HepG2 (cell line): ENCODE results near the gene VEZF1. TPM values are rescaled to one million over a fixed set of nuclear protein-coding genes. Genes with fewer than 3 reads are reported as not detected.

Experiments
- ATAC-seq: fragments of 200-7000 bp; cut with Tn5 transposase; 3 replicates; pipeline ENCODE4 v1.9.1; 2020; ENCODE audit warnings: mild to moderate bottlenecking, moderate library complexity
- BruUV-seq: library from RNA; stranded (reverse); fragments of 400-500 nt; replicated peaks from 2 replicates; lab custom pipeline; 2021; lab: Mats Ljungman, UMichigan
- CTCF ChIA-PET: fragments of 300-600 bp; formaldehyde crosslinking; extraction: SDS; loops from one replicate; lab custom pipeline; 2021; ENCODE audit warnings: low total read pairs, inconsistent platforms, low intra/inter-chr PET ratio; lab: Yijun Ruan, JAX
- POLR2A ChIA-PET: fragments of 350-600 bp; sonication (Branson Sonifier 250); formaldehyde crosslinking; loops from one replicate; lab custom pipeline; 2020; ENCODE audit warnings: antibody characterized with exemption, inconsistent platforms; lab: Yijun Ruan, JAX
- DNase-seq: peaks from one replicate; pipeline ENCODE4 v3.0.0-alpha.2; 2015; ENCODE audit warnings: low spot score
- FAIRE-seq: peaks from 3 replicates; lab custom pipeline; 2011; peaks lifted over from hg19 to GRCh38; lab: Jason Lieb, UNC
- H2AFZ ChIP-seq: one replicate; pipeline ENCODE4 v1.6.1; 2011; ENCODE audit warnings: low read length, inconsistent platforms
- H3K27ac ChIP-seq: fragments of 300-600 bp; 3 replicates; pipeline ENCODE4 v1.8.0; 2011; ENCODE audit warnings: mixed run types, mild to moderate bottlenecking, mixed read lengths, low read length, inconsistent platforms; ENCODE audit not compliant: insufficient read depth; ENCODE audit errors: extremely low read length
- H3K27me3 ChIP-seq, 2 experiments: fragments of 200-600 bp in 1 of 2; 2 replicates in 1 of 2; 3 replicates in 1 of 2; pipeline versions ENCODE4 v1.6.0 to v1.8.0; 2011; ENCODE audit warnings: low read length in 2 of 2, mild to moderate bottlenecking in 2 of 2, moderate library complexity in 2 of 2, inconsistent platforms in 1 of 2; ENCODE audit not compliant: insufficient read depth in 2 of 2, control insufficient read depth in 1 of 2
- H3K36me3 ChIP-seq, 2 experiments: fragments of 200-600 bp in 1 of 2; replicated peaks in 1 of 2; 2 replicates in 1 of 2; 3 replicates in 1 of 2; pipeline versions ENCODE4 v1.5.1 to v1.8.0; 2011; ENCODE audit warnings: low read length in 2 of 2, inconsistent platforms in 1 of 2; ENCODE audit not compliant: insufficient read depth in 2 of 2, control insufficient read depth in 1 of 2
- H3K4me1 ChIP-seq: 2 replicates; pipeline ENCODE4 v1.5.1; 2012; ENCODE audit warnings: low read length, inconsistent platforms; ENCODE audit not compliant: insufficient read depth
- H3K4me2 ChIP-seq: 2 replicates; pipeline ENCODE4 v1.6.0; 2011; ENCODE audit warnings: low read depth, low read length, inconsistent platforms
- H3K4me3 ChIP-seq, 3 experiments: fragments of 200-600 bp in 1 of 3; sonication (generic), shearing (Covaris generic) in 1 of 3; replicated peaks in 1 of 3; 2 replicates each; pipeline ENCODE4 v1.5.1; 2011 to 2016; ENCODE audit warnings: low read length in 3 of 3, inconsistent platforms in 2 of 3, low read depth in 2 of 3, mild to moderate bottlenecking in 2 of 3, control low read depth in 1 of 3, mixed read lengths in 1 of 3; ENCODE audit not compliant: insufficient read depth in 1 of 3
- H3K79me2 ChIP-seq: one replicate; pipeline ENCODE4 v1.6.1; 2011; ENCODE audit warnings: low read length, inconsistent platforms; ENCODE audit not compliant: insufficient read depth
- H3K9ac ChIP-seq: 2 replicates; pipeline ENCODE4 v1.6.0; 2011; ENCODE audit warnings: mild to moderate bottlenecking, low read depth, low read length, inconsistent platforms; ENCODE audit not compliant: insufficient read depth
- H3K9me3 ChIP-seq: 2 replicates; pipeline ENCODE4 v1.5.1; 2012; ENCODE audit warnings: mild to moderate bottlenecking, low read length
- H4K20me1 ChIP-seq: 2 replicates; pipeline ENCODE4 v1.6.0; 2011; ENCODE audit warnings: inconsistent platforms, mild to moderate bottlenecking, low read length, moderate library complexity; ENCODE audit not compliant: insufficient read depth
- ARNTL ChIP-seq: sonication (generic); formaldehyde crosslinking; IDR thresholded peaks from 2 replicates; pipeline ENCODE4 v1.4.0; 2020; ENCODE audit warnings: mild to moderate bottlenecking, missing genetic modification reagents
- CREB1 ChIP-seq, 2 experiments: fragments of 450-650 bp in 1 of 2; IDR thresholded peaks; 2 replicates each; pipeline ENCODE4 v1.6.1; 2016 to 2017; ENCODE audit warnings: control low read depth in 1 of 2, mild to moderate bottlenecking in 1 of 2, missing compliant biosample characterization in 1 of 2, missing genetic modification characterization in 1 of 2
- FOXO1 ChIP-seq: sonication (generic); formaldehyde crosslinking; IDR thresholded peaks from 2 replicates; pipeline ENCODE4 v1.4.0; 2020; ENCODE audit warnings: missing genetic modification reagents
- FUBP1 ChIP-seq: sonication (generic); formaldehyde crosslinking; IDR thresholded peaks from 2 replicates; pipeline ENCODE4 v1.5.1; 2020; ENCODE audit warnings: missing genetic modification reagents, mild to moderate bottlenecking, borderline replicate concordance
- HDAC1 ChIP-seq: sonication (generic); formaldehyde crosslinking; IDR thresholded peaks from 2 replicates; pipeline ENCODE4 v1.5.1; 2020; ENCODE audit warnings: mild to moderate bottlenecking, missing genetic modification reagents
- ISL2 ChIP-seq: sonication (generic); formaldehyde crosslinking; IDR thresholded peaks from 2 replicates; pipeline ENCODE4 v1.5.0; 2020; ENCODE audit warnings: missing genetic modification reagents
- KDM3A ChIP-seq: IDR thresholded peaks from 2 replicates; pipeline ENCODE4 v1.6.1; 2018; ENCODE audit warnings: low read depth, missing compliant biosample characterization
- NFE2 ChIP-seq: sonication (generic); formaldehyde crosslinking; IDR thresholded peaks from 2 replicates; pipeline ENCODE4 v1.4.0; 2020; ENCODE audit warnings: missing genetic modification reagents
- RBFOX2 ChIP-seq: fragments of 200-400 bp; formaldehyde crosslinking; IDR thresholded peaks from 2 replicates; pipeline ENCODE4 v1.6.1; 2017; ENCODE audit warnings: low read depth, mild to moderate bottlenecking, low read length
- SMAD9 ChIP-seq: sonication (generic); formaldehyde crosslinking; IDR thresholded peaks from 2 replicates; pipeline ENCODE4 v1.5.1; 2020; ENCODE audit warnings: mild to moderate bottlenecking, missing genetic modification reagents
- SMYD3 ChIP-seq: sonication (generic); formaldehyde crosslinking; IDR thresholded peaks from 2 replicates; pipeline ENCODE4 v1.8.1; 2023; ENCODE audit warnings: mild to moderate bottlenecking, missing genetic modification reagents
- ZFP41 ChIP-seq: sonication (generic); formaldehyde crosslinking; IDR thresholded peaks from 2 replicates; pipeline ENCODE4 v1.4.0; 2020; ENCODE audit warnings: mild to moderate bottlenecking, missing genetic modification reagents, borderline replicate concordance
- ZNF12 ChIP-seq: sonication (generic); formaldehyde crosslinking; IDR thresholded peaks from 2 replicates; pipeline ENCODE4 v1.5.0; 2020; ENCODE audit warnings: missing genetic modification reagents
- ZNF280D ChIP-seq: sonication (generic); formaldehyde crosslinking; IDR thresholded peaks from 2 replicates; pipeline ENCODE4 v1.5.1; 2020; ENCODE audit warnings: mild to moderate bottlenecking, missing genetic modification reagents
- ZNF607 ChIP-seq: sonication (generic); formaldehyde crosslinking; IDR thresholded peaks from 2 replicates; pipeline ENCODE4 v1.5.1; 2020; ENCODE audit warnings: missing genetic modification reagents, mild to moderate bottlenecking, borderline replicate concordance
- WGBS: methylation state at CpG from one replicate; pipeline ENCODE4 v1.1.6; 2017; ENCODE audit warnings: low lambda C conversion rate; 5-methylcytosine and 5-hydroxymethylcytosine counted together
- in situ Hi-C: cut with HindIII; loops from 2 replicates; pipeline ENCODE4 v1.10.0; 2017; ENCODE audit warnings: low pct_unique_long_range_greater_than_20kb; ENCODE audit not compliant: extremely low pct_ligation_motif_present
- intact Hi-C: fragments of 100-400 bp; cut with micrococcal nuclease; formaldehyde crosslinking; loops from one replicate; pipeline ENCODE4 v1.10.0; 2022; ENCODE audit not compliant: unreplicated experiment
- polyA plus RNA-seq, 8 experiments: library from polyadenylated mRNA; depleted of rRNA in 3 of 8; stranded (reverse) in 7 of 8; unstranded in 1 of 8; fragments of >200 nt; fragmentation: Illumina TruSeq in 4 of 8; extraction: Trizol in 4 of 8; gene quantifications; 2 replicates each; pipeline versions ENCODE4 v1.2.1 to v1.2.3, GENCODE V29; 2011 to 2016; ENCODE audit warnings: low read depth in 4 of 8, missing spikeins in 1 of 8, mixed read lengths in 1 of 8; ENCODE audit not compliant: insufficient read depth in 1 of 8
- total RNA-seq, 5 experiments: library from RNA; depleted of rRNA; stranded (reverse); fragments of >200 nt; fragmentation: Illumina TruSeq; extraction: Trizol; gene quantifications; 2 replicates each; pipeline ENCODE4 v1.2.3, GENCODE V29; 2016; ENCODE audit warnings: low read depth in 1 of 5

Gene VEZF1
- total and polyA plus RNA-seq, 2 of the 13 experiments (the other 11 are each of a cell fraction or from before 2014, with no cell fraction given), result 45.9 to 49.7 TPM

- no peak for TF ChIP-seq ZNF280D
These were observed 522 bp upstream of the VEZF1 start (continued) for GRCh38 chr17:57988301-57989250.

GRCh38 chr17:57986841-57987580 is 1.0 kb downstream of the VEZF1 start:
- Histone ChIP-seq H3K36me3 (peaks cover 9 to 14% of the 10 kb centered on the region in 2 experiments), H4K20me1 (peaks cover 32% of the 10 kb centered on the region), H3K9ac (peak overlapping the region; percentile 94), H3K9me3 (no peaks in the 10 kb centered on the region), H3K4me2 (peak overlapping the region; percentile 89), H3K27ac (peak overlapping the region; percentile 80), H3K4me1 (peaks cover 82% of the 10 kb centered on the region), H3K27me3 (no peaks in the 10 kb centered on the region; a peak in 1 of 5 replicates), H3K4me3 (peak overlapping the region; percentile 71 to 95 (median 83)), H3K79me2 (peaks cover 54% of the 10 kb centered on the region), H2AFZ (no peak overlapping the region)
- TSS peak; percentile 71 for BruUV-seq
- FAIRE-seq (peak; percentile 36), DNase-seq (peak; percentile 89), ATAC-seq (peak; percentile 27)
- WGBS, result under 1% methylated on average over 38 of the region's 38 CpGs
- CTCF ChIA-PET, result interaction anchor here (1.6 kb wide), 1 partner anchor 94 kb away, joined by 4 read pairs; no protein-coding TSS in a partner anchor
- in situ Hi-C loops, result no loop called here
- intact Hi-C loops, result loop anchor here (1.0 to 2.0 kb wide), 2 partner anchors 30 to 94 kb away; no protein-coding TSS in a partner anchor
- POLR2A ChIA-PET, result interaction anchor here (0.6 to 3.6 kb wide), 22 partner anchors 10 to 137 kb away, joined by 3 to 32 read pairs (median 10); partner anchors contain the start of genes CUEDC1, DYNLL2, MRPS23 and SRSF1
- TF ChIP-seq FUBP1 (CRISPR knock-in tag), result no peak
- no peak; the same call in none of the 2 replicates for TF ChIP-seq KDM3A (CRISPR knock-in tag)
- TF ChIP-seq NFE2 (CRISPR knock-in tag), result no peak; the same call in 1 of the 2 replicates
- peak; percentile 10; the same call in 1 of the 2 replicates for TF ChIP-seq RBFOX2
- no peak for TF ChIP-seq ISL2 (CRISPR knock-in tag)
- TF ChIP-seq ZNF607 (CRISPR knock-in tag), result no peak
- no peak; the same call in 1 of the 2 replicates for TF ChIP-seq ZNF12 (CRISPR knock-in tag)
- no peak for TF ChIP-seq SMYD3 (CRISPR knock-in tag)
- TF ChIP-seq ARNTL (CRISPR knock-in tag), result peak; percentile 52; the same call in 1 of the 2 replicates
- no peak for TF ChIP-seq CREB1 (IDR thresholded peaks at IDR 0.05)
- TF ChIP-seq CREB1 (CRISPR knock-in tag; IDR thresholded peaks at IDR 0.05), result no peak; the same call in 1 of the 2 replicates
- no peak for TF ChIP-seq SMAD9 (CRISPR knock-in tag)
- no peak for TF ChIP-seq ZFP41
- TF ChIP-seq HDAC1, result peak; percentile 33; the same call in 1 of the 2 replicates
- TF ChIP-seq FOXO1 (CRISPR knock-in tag), result no peak
